CD1c-positive myeloid dendritic cell (primary cell): ENCODE results near the gene GRIK4.
"Not testable (repeated sequence)": the region's sequence is repeated elsewhere in the genome, so short reads cannot be mapped to it uniquely, and the experiment has no call there.

ENCODE experiments used
- DNase-seq: peaks from one replicate; pipeline ENCODE4 v3.0.0-alpha.2; 2016; ENCODE audit errors: extremely low spot score

GRIK4 gene

GRCh38 chr11:120608061-120608460 is 96.5 kb downstream of the GRIK4 start:
- no peak for DNase-seq

- no peak for DNase-seq
Measured at GRCh38 chr11:120608760-120609211, 97.2 kb downstream of the GRIK4 start.

- no peak for DNase-seq
Measured at GRCh38 chr11:120610111-120610510, 98.6 kb downstream of the GRIK4 start.

- DNase-seq, result no peak
Measured at GRCh38 chr11:120611581-120611980, 100.0 kb downstream of the GRIK4 start.

GRCh38 chr11:120612513-120613263 is 101.1 kb downstream of the GRIK4 start:
- no peak for DNase-seq

GRCh38 chr11:120613264-120614226 is 102.0 kb downstream of the GRIK4 start:
- DNase-seq, result no peak

GRCh38 chr11:120615391-120615790 is 103.8 kb downstream of the GRIK4 start:
- no peak for DNase-seq

GRCh38 chr11:120618399-120618798 is 106.9 kb downstream of the GRIK4 start:
- DNase-seq, result no peak

GRCh38 chr11:120622189-120622875 is 110.8 kb downstream of the GRIK4 start:
- DNase-seq, result no peak

GRCh38 chr11:120624992-120625391 is 113.4 kb downstream of the GRIK4 start:
- DNase-seq, result not testable (repeated sequence)

GRCh38 chr11:120625565-120625964 is 114.0 kb downstream of the GRIK4 start:
- no peak for DNase-seq

GRCh38 chr11:120626791-120627190 is 115.2 kb downstream of the GRIK4 start:
- no peak for DNase-seq

GRCh38 chr11:120627327-120628163 is 116.0 kb downstream of the GRIK4 start:
- no peak for DNase-seq

GRCh38 chr11:120629407-120630080 is 118.0 kb downstream of the GRIK4 start:
- no peak for DNase-seq

- no peak for DNase-seq
Measured at GRCh38 chr11:120630122-120630521, 118.6 kb downstream of the GRIK4 start.

- no peak for DNase-seq
Measured at GRCh38 chr11:120632579-120632978, 121.0 kb downstream of the GRIK4 start.

GRCh38 chr11:120633616-120634393 is 122.3 kb downstream of the GRIK4 start:
- DNase-seq, result no peak

- no peak for DNase-seq
Measured at GRCh38 chr11:120634706-120635105, 123.2 kb downstream of the GRIK4 start.

GRCh38 chr11:120635136-120635810 is 123.7 kb downstream of the GRIK4 start:
- DNase-seq, result no peak
